Stimulated activated CD4-positive, alpha-beta T cell treated with anti-CD3 and anti-CD28 coated beads, Interleukin-2, amount 100 ng/mL, for 24 hours (primary cell): Measurements from ENCODE around the gene NIFK.
"Not testable (repeated sequence)": the region's sequence is repeated elsewhere in the genome, so short reads cannot be mapped to it uniquely, and the experiment has no call there.

ENCODE experiments used
- DNase-seq, 2 donors: peaks; one replicate each; pipeline ENCODE4 v3.0.0-alpha.2; 2020

NIFK gene

GRCh38 chr2:121690572-121690971, 46.1 kb downstream of the NIFK start:
- not testable (repeated sequence) for DNase-seq

DNA sequence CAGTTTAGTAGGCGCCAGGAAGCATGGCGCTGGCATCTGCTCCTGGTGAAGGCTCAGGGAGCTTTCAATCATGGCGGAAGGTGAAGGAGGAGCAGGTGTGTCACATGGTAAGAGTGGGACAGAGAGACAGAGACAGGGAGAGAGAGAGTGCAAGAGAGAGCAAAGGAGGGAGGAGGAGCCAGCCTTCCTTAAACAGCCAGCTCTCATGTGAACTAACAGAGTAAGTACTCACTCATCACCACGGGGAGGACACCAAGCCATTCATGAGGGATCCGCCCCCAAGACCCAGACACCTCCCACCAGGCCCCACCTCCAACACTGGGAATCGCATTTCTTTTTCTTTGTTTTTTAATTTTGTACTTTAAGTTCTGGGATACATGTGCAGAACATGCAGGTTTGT, 46.6 kb downstream of the NIFK start:
- DNase-seq = no peak

- DNase-seq = no peak
Measured at GRCh38 chr2:121689356-121689755, 47.3 kb downstream of the NIFK start.

DNA sequence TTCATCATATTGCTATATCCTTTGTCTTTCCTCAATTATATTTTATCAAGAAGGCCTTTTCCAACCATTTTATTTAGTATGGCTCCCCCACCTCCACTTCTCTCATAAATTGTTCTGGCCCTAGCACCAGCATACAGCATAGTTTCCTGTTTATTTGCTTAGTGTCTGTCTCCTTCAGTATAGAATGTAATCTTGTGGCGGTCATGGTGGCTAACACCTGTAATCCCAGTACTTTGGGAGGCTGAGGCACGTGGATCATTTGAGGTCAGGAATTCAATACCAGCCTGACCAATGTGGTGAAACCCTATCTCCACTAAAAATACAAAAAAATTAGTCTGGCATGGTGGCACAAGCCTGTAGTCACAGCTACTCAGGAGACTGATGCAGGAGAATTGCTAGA, 47.9 kb downstream of the NIFK start:
- no peak for DNase-seq

DNA sequence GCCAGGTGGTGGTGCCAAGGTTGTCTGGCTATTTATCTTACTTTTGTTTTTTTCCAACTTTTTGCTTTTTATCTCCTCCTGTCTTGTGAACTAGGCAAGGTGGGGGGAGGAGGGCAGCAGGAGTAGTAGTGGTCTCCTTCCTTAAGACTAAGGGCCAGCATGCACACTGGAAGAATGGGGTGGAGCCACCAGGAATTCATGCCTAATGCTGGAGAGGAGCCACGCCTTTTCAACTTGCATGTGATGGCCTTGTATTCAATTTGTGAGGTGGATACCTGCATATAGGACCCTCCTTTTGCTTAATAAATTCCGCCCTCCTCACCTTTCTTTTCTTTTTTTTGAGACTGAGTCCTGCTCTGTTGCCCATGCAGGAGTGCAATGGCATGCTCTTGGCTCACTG, 49.8 kb downstream of the NIFK start:
- DNase-seq = no peak

- no peak for DNase-seq
Measured at GRCh38 chr2:121686218-121686617, 50.5 kb downstream of the NIFK start.

DNA sequence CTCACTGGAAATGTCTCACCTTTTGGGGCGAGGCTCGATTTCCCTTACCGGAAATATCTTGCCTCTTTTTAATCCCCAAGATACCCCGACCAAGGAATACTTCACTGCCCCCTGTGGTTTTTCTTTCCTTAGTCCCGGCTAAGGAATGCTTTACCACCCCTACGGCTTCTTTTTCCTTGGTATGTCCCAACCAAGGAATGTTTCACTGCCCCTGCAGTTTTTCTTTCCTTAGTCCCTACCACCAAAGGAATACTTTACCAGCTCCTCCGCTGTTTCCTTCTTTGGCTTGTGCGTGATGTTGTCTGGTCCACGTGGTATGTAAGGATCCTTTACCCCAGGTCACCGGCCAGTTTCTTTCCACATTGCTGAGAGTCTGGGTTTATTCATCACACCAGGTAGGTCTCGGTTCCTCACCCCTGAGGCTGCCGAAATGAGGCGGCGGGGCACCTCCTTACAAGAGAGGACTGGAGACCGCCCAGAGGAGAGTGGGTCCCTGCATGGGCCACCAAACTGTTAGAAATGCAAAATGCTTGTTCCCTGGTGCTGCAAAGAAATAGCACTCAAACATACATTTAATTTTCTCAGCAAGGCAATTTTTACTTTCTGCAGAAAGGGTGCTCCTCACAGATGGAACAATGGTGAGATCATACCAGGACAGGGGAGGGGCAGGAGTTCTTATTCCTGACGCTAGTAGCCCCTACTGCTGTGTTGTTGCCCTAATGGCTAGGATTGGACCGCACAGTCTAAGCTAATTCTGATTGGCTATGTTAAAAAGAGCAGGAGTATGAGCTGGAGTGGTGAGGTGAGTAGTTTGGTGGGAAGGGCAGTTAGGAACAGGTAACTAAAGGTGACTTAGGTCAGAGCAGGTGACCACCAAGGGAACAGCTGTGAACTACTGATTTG, 54.0 kb downstream of the NIFK start:
- no peak for DNase-seq

GRCh38 chr2:121677855-121678254, 58.8 kb downstream of the NIFK start:
- no peak for DNase-seq
